NT2/D1 (cell line): ENCODE data around the gene TUBA4A.
A peak's percentile ranks its signal among the peaks of the same experiment; 100 is the strongest.

Experiments
- DNase-seq: peaks from one replicate; pipeline ENCODE4 v3.0.0-alpha.2; 2011; ENCODE audit warnings: low read depth, low spot score
- H3K27me3 ChIP-seq: 2 replicates; pipeline ENCODE4 v1.6.0; 2011; ENCODE audit warnings: mild to moderate bottlenecking; ENCODE audit not compliant: insufficient read length, insufficient read depth
- H3K36me3 ChIP-seq: 2 replicates; pipeline ENCODE4 v1.6.1; 2011; ENCODE audit warnings: mild to moderate bottlenecking, low read length, mixed read lengths; ENCODE audit not compliant: insufficient read depth, insufficient read length
- H3K4me1 ChIP-seq: 2 replicates; pipeline ENCODE4 v1.5.1; 2011; ENCODE audit not compliant: insufficient read depth, insufficient read length
- H3K4me3 ChIP-seq: 2 replicates; pipeline ENCODE4 v1.5.1; 2011; ENCODE audit warnings: low read depth; ENCODE audit not compliant: insufficient read length
- H3K9ac ChIP-seq: 2 replicates; pipeline ENCODE4 v1.6.0; 2011; ENCODE audit warnings: low read depth; ENCODE audit not compliant: insufficient read length
- H3K9me3 ChIP-seq: 2 replicates; pipeline ENCODE4 v1.5.1; 2011; ENCODE audit warnings: mild to moderate bottlenecking, low read length; ENCODE audit not compliant: insufficient read depth
- SUZ12 ChIP-seq: IDR thresholded peaks from 2 replicates; pipeline ENCODE4 v1.6.1; 2011; ENCODE audit not compliant: insufficient read length, insufficient read depth; ENCODE audit errors: extremely low read depth
- YY1 ChIP-seq: IDR thresholded peaks from 2 replicates; pipeline ENCODE4 v1.6.1; 2011; ENCODE audit not compliant: insufficient read length, insufficient read depth
- ZNF274 ChIP-seq: IDR thresholded peaks from 2 replicates; pipeline ENCODE4 v1.6.1; 2011; ENCODE audit warnings: mild to moderate bottlenecking, low read depth, low read length

TUBA4A gene

DNA sequence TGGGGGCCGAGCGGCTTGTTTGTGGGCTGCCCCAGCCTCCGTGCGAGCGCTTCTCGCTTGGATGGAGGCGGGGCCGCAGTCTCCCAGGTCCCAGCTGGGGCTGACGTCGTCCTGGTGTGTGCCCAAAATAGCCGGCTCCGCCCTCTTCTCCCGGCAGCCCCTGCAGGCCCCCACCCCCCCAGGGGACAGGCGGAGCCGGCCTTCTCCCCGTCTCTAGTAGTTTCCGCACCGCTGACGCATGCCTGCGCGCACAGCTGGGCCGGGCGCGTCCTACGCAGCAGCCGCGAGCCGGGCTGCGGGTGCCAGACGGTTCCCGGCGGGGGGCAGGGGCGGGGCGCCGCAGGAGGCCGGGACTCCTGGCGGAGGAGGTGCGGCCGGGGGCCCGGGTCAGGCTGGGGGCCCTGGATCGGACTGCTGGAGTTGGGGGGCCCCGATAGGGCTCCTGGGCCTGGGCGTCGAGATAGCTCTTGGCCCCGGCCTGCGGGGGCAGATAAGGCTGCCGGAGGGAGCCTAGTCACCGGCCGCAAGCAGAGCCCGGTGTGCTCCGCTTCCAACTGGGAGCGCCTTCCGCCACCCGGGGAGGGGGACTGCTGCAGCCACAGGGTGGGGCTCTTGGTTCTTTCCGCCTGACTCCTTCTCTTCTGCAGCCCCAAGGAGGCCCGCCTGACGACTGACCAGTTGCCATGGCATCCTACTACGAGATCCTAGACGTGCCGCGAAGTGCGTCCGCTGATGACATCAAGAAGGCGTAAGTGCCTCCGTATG lies 25.6 kb upstream of the TUBA4A start, which contains the start of gene DNAJB2:
TSS of gene DNAJB2 (plus strand) at position 216 of the 765 bp plus-strand sequence. CDS start at position 684, 468 bp downstream.
- TF ChIP-seq YY1 (no peak), SUZ12 (no peak), ZNF274 (no peak)
- H3K4me1 ChIP-seq, result peaks cover 12% of the 10 kb centered on the region

DNA sequence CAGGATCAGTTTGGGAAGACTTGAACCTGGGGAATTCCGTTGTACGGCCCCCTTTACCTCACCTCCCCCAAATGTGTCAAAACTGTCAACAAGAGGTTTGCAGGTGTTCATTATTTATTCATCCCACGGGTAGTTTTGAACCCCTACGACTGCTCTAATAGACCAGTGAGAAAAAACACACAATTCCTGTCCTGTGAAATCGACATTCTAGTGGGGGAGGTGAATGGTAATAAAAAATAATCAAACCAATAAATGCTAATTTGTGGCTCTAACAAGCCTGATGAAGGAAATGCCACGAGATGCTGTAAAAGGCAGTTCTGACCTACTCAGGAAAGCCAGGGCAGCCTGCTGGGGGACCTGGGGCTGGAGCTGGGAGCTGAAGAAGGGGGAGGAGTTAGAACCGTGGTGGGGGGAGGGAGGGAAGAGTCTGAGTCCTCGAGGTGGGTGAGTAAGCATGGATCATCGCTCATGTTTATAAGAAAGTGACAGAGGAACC lies 25.0 kb upstream of the TUBA4A start:
- H3K4me3 ChIP-seq, result peak overlapping the region; percentile 31
- H3K27me3 ChIP-seq, result no peaks in the 10 kb centered on the region
- no peak for DNase-seq
- no peaks in the 10 kb centered on the region for H3K9me3 ChIP-seq
- H3K36me3 ChIP-seq, result peaks cover 35% of the 10 kb centered on the region
- peaks cover 18% of the 10 kb centered on the region for H3K4me1 ChIP-seq
- TF ChIP-seq ZNF274 (no peak), SUZ12 (no peak), YY1 (no peak)
- peak overlapping the region; percentile 52 for H3K9ac ChIP-seq

More for the DNA sequence above, 25.6 kb upstream of the TUBA4A start, which contains the start of gene DNAJB2:
- Histone ChIP-seq H3K4me3 (peak within 1 kb of the TSS; percentile 61), H3K36me3 (peaks cover 41% of the 10 kb centered on the region), H3K9me3 (no peaks in the 10 kb centered on the region), H3K9ac (peak within 1 kb of the TSS; percentile 76), H3K27me3 (no peaks in the 10 kb centered on the region)
- peak; percentile 95 for DNase-seq

DNA sequence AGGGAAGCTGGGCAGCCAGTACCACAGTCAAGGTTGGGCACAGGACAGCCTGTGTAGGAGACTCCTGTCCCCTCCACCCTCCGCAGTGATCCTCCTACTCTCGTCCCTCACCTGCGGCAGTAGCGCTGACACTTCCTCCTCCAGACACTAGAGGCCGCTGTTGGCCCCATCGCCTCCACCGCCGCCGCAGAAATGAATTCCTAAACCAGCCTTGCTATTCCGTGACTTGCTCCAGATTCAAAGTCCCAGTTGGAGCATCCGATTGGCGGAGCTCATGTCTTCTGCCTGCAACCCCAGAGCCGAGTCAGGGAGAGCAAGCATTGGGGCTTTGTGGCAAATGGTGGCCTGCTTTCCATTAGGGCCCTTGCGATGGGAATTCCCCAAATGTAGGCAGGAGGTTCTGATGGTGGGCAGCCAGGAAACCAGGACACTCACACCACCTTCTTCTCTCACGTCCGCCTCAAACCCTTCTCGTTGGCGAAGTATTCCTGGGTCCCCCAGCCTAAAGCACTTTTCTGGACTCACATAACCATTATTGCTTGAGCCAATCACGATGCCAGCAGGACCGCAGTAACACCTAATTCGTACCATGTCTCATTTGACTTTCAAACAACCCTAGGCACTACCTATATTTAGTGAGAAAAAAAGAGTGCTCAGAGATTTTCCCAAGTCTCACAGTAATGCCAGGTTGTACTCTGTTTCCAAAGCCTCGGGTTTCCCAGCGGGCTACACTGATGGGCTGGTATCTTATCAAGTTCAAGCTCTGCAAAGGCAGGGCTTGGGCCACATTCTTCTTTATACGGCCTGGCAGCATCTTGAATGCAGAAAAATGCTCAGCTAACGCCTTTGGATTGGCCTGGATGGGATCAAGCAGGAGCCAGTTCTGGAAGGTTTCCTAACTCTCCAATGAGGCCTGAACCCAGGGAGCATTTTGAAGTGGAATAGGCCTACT lies 24.3 kb upstream of the TUBA4A start:
- Histone ChIP-seq H3K4me3 (peak overlapping the region; percentile 31), H3K9ac (peak overlapping the region; percentile 61), H3K4me1 (peaks cover 18% of the 10 kb centered on the region), H3K27me3 (no peaks in the 10 kb centered on the region), H3K36me3 (peaks cover 27% of the 10 kb centered on the region), H3K9me3 (no peaks in the 10 kb centered on the region)
- no peak for DNase-seq
- TF ChIP-seq ZNF274 (no peak), SUZ12 (no peak), YY1 (no peak)

DNA sequence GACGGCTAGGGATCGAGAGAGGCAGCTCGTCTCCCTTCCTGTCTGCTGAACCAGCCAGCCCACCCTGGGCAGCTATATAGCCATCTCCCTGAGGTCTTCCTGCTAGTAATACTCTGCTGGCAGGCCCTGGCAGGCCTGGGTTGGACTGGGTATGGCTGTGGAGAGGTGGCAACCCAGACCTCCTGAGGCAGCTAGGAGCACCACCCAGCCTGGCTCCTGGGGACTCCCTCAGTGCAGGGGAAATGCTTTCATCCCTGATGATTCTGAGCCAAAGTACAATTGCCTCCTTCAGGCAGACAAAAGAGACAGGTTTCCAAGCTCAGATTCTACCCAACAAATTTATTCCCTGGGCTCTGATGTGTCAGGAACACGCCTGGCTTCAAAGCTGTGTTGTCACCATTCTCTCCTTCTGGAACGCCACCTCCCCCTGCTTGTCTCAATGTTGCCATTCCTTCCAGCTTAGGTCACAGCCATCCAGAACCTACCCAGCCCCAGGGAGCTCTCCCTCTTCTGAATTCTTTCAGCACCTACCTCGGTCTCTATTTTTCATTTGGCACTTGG lies 20.7 kb upstream of the TUBA4A start:
- H3K4me3 ChIP-seq, result no peak overlapping the region
- H3K36me3 ChIP-seq, result no peaks in the 10 kb centered on the region
- no peaks in the 10 kb centered on the region for H3K27me3 ChIP-seq
- TF ChIP-seq ZNF274 (no peak), YY1 (no peak), SUZ12 (no peak)
- H3K9ac ChIP-seq, result peak overlapping the region; percentile 70
- peaks cover 7% of the 10 kb centered on the region for H3K4me1 ChIP-seq
- H3K9me3 ChIP-seq, result no peaks in the 10 kb centered on the region
- peak; percentile 80 for DNase-seq

DNA sequence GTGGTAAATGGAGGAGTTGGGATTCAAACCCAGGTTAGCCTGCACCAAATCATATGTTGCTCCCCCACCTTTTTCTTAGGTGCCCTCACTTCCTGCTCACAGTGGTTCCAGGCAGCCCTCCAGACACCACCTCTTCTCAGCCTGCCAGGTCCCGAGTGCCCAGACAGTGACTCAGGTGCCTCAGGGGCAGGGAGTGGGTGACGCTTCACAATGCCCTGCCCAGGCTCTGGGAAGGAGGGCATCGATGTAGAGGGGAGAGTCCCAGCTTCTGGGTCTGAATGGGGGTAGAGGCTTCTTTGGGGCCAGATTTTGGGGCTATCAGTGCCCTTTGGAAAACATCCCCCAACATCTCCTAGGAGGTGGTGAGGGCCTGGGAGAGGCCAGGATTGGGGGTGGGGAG lies 20.2 kb upstream of the TUBA4A start:
- no peak for TF ChIP-seq ZNF274
- no peak for TF ChIP-seq SUZ12
- TF ChIP-seq YY1, result no peak
- DNase-seq, result no peak
- Histone ChIP-seq H3K4me3 (no peak overlapping the region), H3K4me1 (peaks cover 7% of the 10 kb centered on the region), H3K9me3 (no peaks in the 10 kb centered on the region), H3K36me3 (no peaks in the 10 kb centered on the region), H3K27me3 (no peaks in the 10 kb centered on the region), H3K9ac (peak overlapping the region; percentile 70)

DNA sequence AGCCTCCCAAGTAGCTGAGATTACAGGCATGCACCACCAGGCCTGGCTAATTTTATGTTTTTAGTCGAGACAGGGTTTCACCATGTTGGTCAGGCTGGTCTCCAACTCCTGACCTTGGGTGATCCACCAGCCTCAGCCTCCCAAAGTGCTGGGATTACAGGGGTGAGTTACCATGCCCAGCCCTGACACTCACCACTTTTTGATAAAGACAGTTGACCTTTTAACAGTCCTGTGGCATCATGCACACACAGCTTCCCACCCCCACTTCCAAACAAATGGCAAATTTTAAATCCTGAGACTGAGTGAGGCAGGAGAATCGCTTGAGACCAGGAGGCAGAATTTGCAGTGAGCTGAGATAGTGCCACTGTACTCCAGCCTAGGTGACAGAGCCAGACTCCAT lies 19.3 kb upstream of the TUBA4A start:
- no peaks in the 10 kb centered on the region for H3K9me3 ChIP-seq
- TF ChIP-seq YY1 (no peak), SUZ12 (no peak), ZNF274 (no peak)
- H3K4me1 ChIP-seq, result peaks cover 7% of the 10 kb centered on the region
- H3K36me3 ChIP-seq, result no peaks in the 10 kb centered on the region
- H3K27me3 ChIP-seq, result no peaks in the 10 kb centered on the region
- DNase-seq, result no peak
- H3K4me3 ChIP-seq, result no peak overlapping the region
- no peak overlapping the region for H3K9ac ChIP-seq
